Measurements from ENCODE around the gene LRRIQ1. TPM values are rescaled to one million over a fixed set of nuclear protein-coding genes. Genes with fewer than 3 reads are reported as not detected.

The LRRIQ1 gene
- polyA plus RNA-seq, 1 donor from 2014 or later: 11.8 TPM

DNA sequence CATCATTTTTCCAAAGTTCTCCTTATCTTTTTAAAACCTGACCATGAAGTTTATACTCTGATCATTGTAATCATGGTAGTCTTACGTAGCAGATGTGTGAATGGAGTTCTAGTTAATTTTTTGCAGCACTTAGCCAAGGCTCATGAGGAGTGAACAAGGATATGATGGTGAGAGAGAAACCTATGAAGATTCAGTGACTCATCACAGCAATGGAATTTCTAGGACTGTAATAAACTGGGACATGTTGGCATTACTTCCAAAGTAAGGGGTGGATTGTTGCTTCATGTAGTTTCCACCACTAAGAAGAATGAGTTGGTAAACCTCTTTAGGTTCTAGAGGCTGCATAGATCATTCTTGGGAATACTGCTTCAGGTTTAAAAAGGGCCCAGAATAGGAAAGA is 102.7 kb downstream of the LRRIQ1 start:
- Histone ChIP-seq H3K36me3 (ENCODE audit: insufficient read depth, low read length) (no peaks in the 10 kb centered on the region), H3K4me3 (ENCODE audit: low read length) (no peak overlapping the region), H3K9me3 (ENCODE audit: low read length) (no peaks in the 10 kb centered on the region), H3K27ac (ENCODE audit: low read length) (no peak overlapping the region), H3K9me2 (ENCODE audit: insufficient read depth, low read length) (no peaks in the 10 kb centered on the region), H2AFZ (ENCODE audit: low read depth, low read length) (no peak overlapping the region), H3K9ac (ENCODE audit: low read length) (no peak overlapping the region), H3K27me3 (ENCODE audit: insufficient read depth, low read depth, low read length) (no peaks in the 10 kb centered on the region), H4K20me1 (ENCODE audit: insufficient read depth) (no peaks in the 10 kb centered on the region), H3F3A (ENCODE audit: insufficient read depth, low read length, poor library complexity, severe bottlenecking) (no peaks in the 10 kb centered on the region), H3K79me2 (replicated peaks; ENCODE audit: insufficient read depth, low read length) (no peaks in the 10 kb centered on the region), H3K4me2 (ENCODE audit: low read length) (no peak overlapping the region)
- TF ChIP-seq, protein P1, sequence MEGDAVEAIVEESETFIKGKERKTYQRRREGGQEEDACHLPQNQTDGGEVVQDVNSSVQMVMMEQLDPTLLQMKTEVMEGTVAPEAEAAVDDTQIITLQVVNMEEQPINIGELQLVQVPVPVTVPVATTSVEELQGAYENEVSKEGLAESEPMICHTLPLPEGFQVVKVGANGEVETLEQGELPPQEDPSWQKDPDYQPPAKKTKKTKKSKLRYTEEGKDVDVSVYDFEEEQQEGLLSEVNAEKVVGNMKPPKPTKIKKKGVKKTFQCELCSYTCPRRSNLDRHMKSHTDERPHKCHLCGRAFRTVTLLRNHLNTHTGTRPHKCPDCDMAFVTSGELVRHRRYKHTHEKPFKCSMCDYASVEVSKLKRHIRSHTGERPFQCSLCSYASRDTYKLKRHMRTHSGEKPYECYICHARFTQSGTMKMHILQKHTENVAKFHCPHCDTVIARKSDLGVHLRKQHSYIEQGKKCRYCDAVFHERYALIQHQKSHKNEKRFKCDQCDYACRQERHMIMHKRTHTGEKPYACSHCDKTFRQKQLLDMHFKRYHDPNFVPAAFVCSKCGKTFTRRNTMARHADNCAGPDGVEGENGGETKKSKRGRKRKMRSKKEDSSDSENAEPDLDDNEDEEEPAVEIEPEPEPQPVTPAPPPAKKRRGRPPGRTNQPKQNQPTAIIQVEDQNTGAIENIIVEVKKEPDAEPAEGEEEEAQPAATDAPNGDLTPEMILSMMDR (IDR thresholded peaks at IDR 0.05; ENCODE audit: poor library complexity, severe bottlenecking): no peak
- TF ChIP-seq POLR2AphosphoS5 (IDR thresholded peaks at IDR 0.05) (no peak), RAD21 (conservative IDR thresholded peaks at IDR 0.05) (no peak), EP300 (conservative IDR thresholded peaks at IDR 0.05; ENCODE audit: poor library complexity, severe bottlenecking) (no peak), TAF1 (IDR thresholded peaks at IDR 0.05; ENCODE audit: low read depth) (no peak), EZH2 (IDR thresholded peaks at IDR 0.05; ENCODE audit: borderline replicate concordance, insufficient read depth, low read length, poor library complexity, severe bottlenecking) (no peak), MXI1 (conservative IDR thresholded peaks at IDR 0.05; ENCODE audit: poor library complexity, severe bottlenecking) (no peak), SMC3 (conservative IDR thresholded peaks at IDR 0.05; ENCODE audit: poor library complexity) (no peak)
- TF ChIP-seq, protein P2, sequence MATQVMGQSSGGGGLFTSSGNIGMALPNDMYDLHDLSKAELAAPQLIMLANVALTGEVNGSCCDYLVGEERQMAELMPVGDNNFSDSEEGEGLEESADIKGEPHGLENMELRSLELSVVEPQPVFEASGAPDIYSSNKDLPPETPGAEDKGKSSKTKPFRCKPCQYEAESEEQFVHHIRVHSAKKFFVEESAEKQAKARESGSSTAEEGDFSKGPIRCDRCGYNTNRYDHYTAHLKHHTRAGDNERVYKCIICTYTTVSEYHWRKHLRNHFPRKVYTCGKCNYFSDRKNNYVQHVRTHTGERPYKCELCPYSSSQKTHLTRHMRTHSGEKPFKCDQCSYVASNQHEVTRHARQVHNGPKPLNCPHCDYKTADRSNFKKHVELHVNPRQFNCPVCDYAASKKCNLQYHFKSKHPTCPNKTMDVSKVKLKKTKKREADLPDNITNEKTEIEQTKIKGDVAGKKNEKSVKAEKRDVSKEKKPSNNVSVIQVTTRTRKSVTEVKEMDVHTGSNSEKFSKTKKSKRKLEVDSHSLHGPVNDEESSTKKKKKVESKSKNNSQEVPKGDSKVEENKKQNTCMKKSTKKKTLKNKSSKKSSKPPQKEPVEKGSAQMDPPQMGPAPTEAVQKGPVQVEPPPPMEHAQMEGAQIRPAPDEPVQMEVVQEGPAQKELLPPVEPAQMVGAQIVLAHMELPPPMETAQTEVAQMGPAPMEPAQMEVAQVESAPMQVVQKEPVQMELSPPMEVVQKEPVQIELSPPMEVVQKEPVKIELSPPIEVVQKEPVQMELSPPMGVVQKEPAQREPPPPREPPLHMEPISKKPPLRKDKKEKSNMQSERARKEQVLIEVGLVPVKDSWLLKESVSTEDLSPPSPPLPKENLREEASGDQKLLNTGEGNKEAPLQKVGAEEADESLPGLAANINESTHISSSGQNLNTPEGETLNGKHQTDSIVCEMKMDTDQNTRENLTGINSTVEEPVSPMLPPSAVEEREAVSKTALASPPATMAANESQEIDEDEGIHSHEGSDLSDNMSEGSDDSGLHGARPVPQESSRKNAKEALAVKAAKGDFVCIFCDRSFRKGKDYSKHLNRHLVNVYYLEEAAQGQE (IDR thresholded peaks at IDR 0.05; ENCODE audit: borderline replicate concordance): no peak

DNA sequence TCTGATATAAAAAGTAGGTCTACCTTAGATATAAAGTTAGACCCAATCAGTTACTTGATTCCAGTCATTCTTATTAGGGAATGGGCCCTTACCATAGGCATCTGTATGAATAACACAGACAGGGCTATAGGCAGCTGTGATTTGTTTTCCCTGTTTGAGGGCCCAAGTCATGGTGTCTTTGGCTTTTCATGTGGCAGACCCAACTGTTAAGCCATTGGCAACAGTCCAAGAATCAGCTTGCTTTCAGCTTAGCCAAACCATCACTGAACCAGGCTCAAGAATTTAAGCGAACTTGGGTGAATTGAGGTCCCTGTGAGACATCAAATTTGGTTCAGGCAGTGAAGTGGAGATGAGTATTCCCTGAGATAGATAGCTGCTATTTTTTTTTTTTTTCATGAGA is 111.2 kb downstream of the LRRIQ1 start:
- Histone ChIP-seq H3K4me2 (ENCODE audit: low read length) (no peak overlapping the region), H3F3A (ENCODE audit: insufficient read depth, low read length, poor library complexity, severe bottlenecking) (no peaks in the 10 kb centered on the region), H3K4me3 (ENCODE audit: low read length) (no peak overlapping the region), H3K36me3 (ENCODE audit: insufficient read depth, low read length) (no peaks in the 10 kb centered on the region), H3K27ac (ENCODE audit: low read length) (no peak overlapping the region), H3K79me2 (replicated peaks; ENCODE audit: insufficient read depth, low read length) (no peaks in the 10 kb centered on the region), H3K9me2 (ENCODE audit: insufficient read depth, low read length) (no peaks in the 10 kb centered on the region), H3K27me3 (ENCODE audit: insufficient read depth, low read depth, low read length) (no peaks in the 10 kb centered on the region), H3K9me3 (ENCODE audit: low read length) (no peaks in the 10 kb centered on the region), H4K20me1 (ENCODE audit: insufficient read depth) (no peaks in the 10 kb centered on the region), H2AFZ (ENCODE audit: low read depth, low read length) (no peak overlapping the region), H3K9ac (ENCODE audit: low read length) (no peak overlapping the region)
- no peak for TF ChIP-seq EP300 (conservative IDR thresholded peaks at IDR 0.05; ENCODE audit: poor library complexity, severe bottlenecking)
- no peak for TF ChIP-seq MXI1 (conservative IDR thresholded peaks at IDR 0.05; ENCODE audit: poor library complexity, severe bottlenecking)
- TF ChIP-seq SMC3 (conservative IDR thresholded peaks at IDR 0.05; ENCODE audit: poor library complexity): no peak
- TF ChIP-seq, protein P2 (IDR thresholded peaks at IDR 0.05; ENCODE audit: borderline replicate concordance): no peak
